Nucleus accumbens (tissue), 56 donors: ENCODE results near the gene EXOC4.
"Not testable (repeated sequence)": the region's sequence is repeated elsewhere in the genome, so short reads cannot be mapped to it uniquely, and the experiment has no call there.

ENCODE experiments used
- DNase-seq, 56 donors: peaks; one replicate each; lab custom pipeline; 2025; lab: John Stamatoyannopoulos, UW

The EXOC4 gene

DNA sequence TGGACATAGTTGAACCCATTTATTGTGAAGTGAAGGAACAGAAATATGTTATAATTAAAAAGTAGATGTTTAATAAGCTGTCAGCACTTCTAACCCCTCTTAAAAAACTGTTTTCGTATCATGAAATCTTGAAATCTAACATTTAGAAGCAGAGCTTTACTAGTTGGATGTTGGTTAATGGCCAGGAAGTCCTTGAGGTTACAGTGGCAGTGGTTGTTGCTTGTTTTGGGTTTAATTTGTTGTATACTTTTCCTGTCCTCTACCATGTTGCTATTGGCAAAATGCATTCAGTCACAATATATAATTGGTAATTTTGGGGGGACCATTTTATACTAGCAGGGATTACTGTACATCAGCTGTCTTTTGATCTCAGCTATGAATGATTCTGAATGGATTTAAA lies 60.7 kb downstream of the EXOC4 start:
- no peak for DNase-seq

DNA sequence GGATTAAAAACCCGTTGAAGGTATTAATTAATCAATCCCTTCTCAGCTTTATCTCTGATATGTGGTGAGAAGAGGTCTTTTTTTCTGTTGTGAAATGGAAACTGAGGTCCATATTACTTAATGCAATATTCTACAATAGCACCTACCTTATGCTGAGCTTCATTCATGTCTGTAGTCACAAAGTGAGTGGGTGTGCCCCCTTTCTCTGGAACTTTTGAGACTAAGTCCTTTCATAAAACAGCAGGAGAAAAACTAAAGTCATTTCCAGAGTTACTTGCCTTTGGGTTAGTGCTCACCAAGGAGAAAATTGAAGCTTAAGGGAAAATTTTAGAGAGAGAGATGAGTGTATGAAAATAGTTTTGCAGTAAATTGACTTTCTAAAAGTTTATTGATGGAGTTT lies 61.2 kb downstream of the EXOC4 start:
- DNase-seq, result no peak

DNA sequence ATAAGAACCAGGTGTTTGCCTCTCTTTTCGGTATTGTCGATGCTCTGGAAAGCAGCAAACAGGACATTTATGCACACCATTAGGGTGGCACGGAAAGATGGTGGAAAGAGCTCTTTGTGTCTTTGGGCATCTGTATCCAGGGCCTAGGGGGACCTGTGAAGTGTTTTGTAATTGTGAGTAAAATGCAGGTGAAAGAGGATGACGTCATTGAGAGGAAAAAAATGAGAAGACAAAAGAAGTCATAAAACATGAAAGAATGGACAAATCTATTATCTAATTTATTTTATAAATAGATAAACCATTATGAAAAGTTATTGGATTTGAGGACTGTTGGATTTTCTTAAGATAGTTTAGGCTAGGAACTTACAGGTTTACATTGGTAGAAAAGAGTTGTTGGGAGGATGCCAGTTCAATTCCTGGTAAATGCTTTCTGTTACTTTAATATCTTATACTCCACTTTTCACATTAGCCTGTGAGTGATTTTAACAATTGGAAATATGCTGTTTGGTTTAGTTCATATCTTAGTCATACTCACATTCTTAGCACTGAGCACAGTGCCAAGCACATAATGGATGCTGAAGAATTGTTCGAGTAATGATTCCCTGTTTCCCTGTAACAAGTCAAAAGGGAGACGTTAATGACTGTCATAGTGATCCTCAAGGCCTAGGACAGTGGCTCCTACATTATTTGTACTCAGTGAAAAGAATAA lies 62.6 kb downstream of the EXOC4 start:
- no peak for DNase-seq

DNA sequence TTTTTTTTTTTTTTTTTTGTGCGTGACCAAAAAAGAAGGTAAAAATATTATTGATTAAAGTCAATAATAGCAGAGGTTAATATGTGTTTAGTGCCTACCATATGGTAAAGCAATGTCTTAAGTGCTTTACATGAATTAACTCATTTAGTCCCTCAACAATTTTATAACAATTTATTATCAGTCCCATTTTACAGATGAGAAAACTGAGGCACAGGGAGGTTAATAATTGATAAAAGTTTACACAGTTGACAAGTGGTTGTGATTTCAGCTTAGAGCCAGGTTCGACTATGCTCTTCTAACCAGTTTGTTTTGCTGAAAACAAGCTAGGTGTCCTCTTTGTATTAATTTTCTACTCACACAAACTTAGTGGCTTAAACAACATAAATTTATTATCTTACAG lies 67.0 kb downstream of the EXOC4 start:
- DNase-seq, result no peak

DNA sequence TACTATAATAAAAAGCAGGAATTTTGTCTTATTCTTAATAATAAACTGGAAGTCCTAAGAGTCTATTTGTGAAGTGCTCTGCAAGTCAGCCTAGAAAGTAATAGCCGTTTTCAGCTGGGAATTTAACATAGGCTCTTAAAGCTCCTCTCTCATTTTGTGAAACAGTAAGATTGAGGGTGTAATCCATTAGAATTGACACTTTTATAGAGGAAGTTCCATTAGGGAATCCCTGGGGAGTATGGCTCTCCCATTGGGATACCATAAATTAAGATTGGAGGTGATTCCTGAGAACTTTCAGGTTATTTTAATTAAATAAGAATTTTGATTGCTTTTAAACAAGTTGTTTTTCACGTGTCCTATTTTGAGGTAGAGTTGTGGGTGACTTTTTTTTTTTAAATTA lies 68.0 kb downstream of the EXOC4 start:
- no peak for DNase-seq

DNA sequence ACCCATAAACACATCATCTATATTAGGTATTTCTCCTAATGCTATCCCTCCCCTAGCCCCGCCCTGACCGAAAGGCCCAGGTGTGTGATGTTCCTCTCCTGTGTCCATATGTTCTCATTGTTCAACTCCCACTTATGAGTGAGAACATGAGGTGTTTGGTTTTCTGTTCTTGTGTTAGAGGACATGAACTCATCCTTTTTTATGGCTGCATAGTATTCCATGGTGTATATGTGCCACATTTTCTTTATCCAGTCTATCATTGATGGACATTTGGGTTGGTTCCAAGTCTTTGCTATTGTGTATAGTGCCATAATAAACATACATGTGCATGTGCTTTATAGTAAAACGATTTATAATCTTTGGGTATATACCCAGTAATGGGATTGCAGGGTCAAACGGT lies 68.5 kb downstream of the EXOC4 start:
- not testable (repeated sequence) for DNase-seq

DNA sequence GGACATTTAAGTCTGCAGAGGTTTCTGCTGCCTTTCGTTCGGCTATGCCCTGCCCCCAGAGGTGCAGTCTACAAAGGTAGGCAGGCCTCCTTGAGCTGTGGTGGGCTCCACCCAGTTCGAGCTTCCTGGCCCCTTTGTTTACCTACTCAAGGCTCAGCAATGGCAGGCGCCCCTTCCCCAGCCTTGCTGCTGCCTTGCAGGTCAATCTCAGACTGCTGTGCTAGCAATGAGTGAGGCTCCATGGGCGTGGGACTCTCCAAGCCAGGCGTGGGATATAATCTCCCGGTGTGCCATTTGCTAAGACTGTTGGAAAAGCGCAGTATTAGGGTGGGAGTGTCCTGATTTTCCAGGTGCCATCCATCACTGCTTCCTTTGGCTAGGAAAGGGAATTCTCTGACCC lies 73.9 kb downstream of the EXOC4 start:
- DNase-seq, result not testable (repeated sequence)

DNA sequence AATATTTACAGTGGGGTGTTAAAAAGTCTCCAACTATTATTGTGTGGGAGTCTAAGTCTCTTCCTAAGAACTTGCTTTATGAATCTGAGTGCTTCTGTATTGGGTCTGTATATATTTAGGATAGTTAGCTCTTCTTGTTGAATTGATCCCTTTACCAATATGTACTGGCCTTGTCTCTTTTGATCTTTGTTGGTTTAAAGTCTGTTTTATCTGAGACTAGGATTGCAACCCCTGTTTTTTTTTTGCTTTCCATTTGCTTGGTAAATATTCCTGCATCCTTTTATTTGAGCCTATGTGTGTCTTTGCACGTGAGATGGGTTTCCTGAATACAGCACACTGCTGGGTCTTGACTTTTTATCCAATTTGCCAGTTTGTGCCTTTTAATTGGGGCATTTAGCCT lies 75.1 kb downstream of the EXOC4 start:
- DNase-seq, result not testable (repeated sequence)

DNA sequence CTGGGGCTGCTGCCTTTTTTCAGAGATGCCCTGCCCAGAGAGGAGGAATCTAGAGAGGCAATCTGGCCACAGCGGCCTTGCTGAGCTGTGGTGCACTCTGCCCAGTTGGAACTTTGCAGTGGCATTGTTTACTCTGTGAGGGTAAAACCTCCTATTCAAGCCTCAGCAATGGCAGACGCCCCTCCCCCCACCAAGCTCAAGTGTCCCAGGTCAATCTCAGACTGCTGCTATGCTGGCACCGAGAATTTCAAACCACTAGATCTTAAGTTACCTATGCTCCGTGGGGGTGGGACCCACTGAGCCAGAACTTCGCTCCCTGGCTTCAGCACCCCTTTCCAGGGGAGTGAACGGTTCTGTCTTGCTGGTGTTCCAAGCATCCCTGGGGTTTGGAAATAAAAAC lies 77.2 kb downstream of the EXOC4 start:
- DNase-seq, result peak in 1 of 56 donors; percentile 1

DNA sequence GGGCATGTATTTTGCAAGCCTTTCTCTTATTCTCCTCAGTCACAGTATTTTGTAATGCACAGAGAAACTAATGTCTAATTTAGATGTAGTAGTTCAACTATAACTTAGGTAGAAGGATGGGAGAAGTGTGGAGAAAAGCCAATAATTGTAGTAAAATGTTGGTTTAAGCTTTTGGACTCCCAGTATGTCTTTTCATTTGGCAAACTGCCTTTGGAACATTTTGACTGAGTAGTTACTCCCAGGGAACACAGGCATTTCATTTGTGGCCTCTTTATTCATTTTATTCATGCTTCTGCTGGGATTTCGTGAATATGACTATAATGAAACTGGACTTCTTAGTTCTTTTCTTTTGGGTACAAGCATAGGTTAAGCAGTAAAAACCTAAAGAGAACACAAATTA lies 79.0 kb downstream of the EXOC4 start:
- no peak for DNase-seq

DNA sequence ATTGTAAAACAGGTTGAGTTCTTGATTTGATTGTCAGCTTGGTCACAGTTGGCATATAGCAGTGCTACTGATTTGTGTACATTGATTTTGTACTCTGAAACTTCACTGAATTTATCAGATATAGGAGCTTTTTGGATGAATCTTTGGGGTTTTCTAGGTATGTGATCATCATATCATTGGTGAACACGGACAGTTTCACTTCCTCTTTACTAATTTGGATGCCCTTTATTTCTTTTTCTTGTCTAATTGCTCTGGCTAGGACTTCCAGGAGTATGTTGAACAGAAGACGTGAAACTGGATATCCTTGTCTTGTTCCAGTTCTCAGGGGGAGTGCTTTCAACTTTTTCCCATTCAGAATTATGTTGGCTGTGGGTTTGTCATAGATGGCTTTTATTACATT lies 86.9 kb downstream of the EXOC4 start:
- DNase-seq, result no peak

DNA sequence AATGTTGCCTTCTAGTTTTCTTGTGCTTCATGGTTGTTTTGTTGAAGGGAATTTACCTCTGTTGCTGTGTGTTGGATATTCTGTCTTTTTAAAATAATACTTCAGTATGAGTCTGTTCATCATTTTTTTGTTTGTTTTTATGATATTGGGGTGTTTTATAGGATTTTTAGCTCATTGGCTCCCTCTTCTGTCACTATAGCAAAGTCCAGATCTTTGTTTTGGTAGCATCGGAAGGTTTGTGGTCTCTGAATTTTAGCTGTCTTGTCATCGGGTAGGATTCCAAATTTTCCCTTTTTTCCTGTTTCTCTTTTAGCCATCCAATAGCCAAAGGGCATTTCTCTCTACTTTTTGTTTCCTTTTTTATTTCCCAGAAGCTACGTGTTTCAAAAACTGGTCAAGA lies 91.4 kb downstream of the EXOC4 start:
- no peak for DNase-seq

DNA sequence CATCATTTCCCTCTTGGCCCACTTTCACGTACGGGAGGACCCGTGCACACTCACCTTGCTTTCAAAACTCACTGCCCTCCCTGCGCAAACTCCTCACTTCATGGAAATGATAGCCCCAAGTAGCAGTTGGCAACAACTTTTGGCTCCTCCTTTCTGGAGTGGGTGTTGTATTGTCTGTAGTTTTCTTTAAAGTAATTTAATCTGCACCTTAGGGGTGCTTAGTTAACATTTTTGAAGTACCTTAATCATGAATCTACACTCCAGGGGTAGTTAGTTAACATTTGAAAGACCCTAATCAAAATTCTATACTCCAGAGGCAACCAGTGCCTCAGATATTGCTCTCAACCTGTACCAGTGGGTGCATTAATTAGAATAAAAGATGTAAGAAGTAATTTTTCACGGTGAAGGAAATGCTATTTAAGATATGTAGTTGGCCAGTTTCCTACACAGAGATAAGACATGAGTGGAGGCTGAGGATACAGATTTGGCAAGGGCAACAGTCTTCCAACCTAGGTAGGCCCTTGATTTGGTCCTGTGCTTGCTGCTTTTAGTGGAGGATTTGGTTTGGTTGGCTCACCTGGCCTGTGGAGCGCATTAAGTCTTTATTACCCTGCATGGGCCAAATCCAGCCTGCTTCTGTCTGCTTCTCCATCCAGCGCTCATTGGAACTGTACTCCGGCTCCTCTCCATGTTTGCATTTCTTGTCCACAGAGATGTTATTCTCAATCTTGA lies 93.0 kb downstream of the EXOC4 start:
- DNase-seq, result no peak

DNA sequence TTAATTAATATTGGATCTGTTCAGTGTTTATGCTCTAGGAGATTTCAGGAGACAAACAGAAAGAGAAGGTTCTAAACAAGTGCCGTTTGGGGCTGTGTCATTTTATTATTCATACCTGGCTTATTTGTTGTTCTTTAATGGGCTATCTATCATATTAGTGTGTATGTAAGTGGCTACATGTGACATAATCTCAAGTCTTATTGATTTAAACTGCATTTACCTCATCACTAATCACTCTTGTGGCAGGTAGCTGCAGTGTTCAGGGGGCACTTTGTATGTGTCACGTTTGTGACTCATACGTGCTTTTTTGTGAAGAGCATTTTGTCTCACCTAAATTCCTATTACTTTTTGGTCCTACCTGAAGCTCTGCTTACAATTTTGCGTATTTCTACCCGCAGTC lies 95.4 kb downstream of the EXOC4 start:
- DNase-seq, result no peak

DNA sequence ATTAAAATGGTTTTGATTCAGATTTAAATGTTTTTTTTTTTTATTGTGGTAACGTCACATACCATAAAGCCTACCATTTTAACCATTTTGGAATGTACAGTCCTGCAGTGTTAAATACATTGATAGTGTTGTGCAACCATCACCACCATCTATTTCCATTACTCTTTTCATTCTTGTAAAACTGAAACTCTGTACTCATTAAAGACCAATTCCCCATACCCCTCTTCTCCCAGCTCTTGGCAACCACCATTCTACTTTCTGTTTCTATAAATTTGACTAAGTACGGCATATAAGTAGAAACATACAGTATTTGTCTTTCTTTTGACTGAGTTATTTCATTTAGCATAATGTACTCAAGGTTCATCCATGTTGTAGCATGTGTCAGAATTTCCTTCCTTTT lies 96.2 kb downstream of the EXOC4 start:
- DNase-seq, result no peak

DNA sequence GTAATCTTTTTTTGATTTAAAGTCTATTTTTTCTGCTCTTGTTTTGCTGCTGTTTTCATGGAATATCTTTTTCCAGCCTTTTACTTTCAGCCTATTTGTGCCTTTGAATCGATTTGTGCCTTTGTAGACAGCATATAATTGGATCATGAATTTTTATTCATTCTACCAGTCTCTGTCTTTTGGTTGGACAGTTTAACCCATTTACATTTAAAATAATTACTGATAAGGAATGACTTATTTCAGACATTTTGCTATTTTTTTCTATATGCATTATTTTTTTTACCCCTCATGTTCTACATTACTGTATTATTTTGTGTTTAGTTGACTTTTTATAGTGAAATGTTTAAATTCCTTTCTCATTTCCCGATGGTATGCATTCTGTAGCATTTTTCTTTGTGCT lies 99.6 kb downstream of the EXOC4 start:
- no peak for DNase-seq

DNA sequence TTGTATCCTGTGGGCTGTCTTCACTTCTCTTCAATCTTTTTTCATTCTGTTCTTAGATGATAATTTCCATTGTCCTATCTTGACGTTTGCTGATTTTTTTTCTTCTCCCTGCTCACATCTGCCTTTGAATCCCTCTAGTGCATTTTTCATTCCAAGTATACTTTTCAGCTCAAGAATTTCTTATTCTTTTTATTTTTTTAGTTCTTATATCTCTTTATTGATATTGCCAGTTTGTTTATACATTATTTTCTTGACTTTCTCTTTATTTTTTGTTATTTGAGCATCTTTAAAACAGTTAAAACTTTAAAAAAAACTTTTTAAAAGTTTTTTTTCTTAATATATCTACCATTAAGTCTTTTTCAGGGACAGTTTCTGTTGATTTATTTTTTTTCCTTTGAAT lies 100.9 kb downstream of the EXOC4 start:
- no peak for DNase-seq

DNA sequence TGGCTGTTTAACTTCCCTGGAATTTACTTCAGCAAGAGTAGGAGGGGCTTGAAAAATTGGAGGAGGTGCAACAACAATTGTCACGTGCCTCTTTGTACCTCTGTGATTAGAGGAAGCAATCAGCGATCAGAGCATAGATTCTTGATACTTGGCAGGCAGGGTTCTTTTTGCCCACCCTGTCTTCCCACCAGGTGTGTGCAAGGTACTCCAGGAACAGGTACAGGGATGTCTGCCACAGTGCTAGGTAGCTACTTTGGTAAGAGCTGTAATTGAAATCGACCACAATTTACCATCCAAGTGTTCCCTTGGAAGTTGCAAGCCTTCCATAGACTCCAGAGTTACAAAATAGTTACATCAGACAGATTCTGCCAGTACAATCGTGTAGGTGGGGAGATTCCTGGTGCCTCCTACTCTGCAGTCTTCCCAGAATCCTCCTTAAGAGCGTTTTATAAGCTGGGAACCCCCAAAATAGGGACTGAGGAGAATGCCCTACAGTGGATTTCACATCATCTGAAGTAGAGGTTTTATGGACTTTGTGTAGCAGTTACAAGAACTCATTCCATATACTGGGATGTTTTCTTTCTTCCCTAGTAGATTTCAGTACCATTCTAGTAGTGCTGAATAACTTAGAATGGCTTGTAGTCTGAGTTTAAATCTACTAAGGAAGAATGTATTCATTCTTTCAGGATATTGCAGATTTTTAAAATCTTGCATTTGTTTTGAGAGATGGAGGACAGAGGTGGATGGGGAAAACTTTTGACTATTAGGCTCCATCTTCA lies 101.9 kb downstream of the EXOC4 start:
- no peak for DNase-seq

DNA sequence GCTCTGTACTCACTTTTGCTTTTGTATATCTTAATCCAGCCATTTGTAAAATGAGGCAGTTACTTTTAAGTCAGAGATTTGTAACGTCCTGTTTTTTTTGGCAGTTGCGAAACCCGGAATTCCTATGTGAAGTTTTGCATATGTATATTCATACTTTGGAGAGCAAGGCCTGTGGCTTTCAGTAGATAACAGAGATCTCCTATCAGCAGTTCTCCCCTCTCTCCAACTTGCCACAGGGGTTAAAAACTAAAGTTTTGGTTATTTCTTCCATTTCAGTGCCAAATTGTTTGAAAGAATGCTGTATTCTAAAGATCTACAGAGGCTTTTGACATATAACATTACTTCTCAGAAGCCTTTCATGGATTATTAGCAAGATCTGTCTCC lies 102.4 kb downstream of the EXOC4 start:
- DNase-seq, result no peak

DNA sequence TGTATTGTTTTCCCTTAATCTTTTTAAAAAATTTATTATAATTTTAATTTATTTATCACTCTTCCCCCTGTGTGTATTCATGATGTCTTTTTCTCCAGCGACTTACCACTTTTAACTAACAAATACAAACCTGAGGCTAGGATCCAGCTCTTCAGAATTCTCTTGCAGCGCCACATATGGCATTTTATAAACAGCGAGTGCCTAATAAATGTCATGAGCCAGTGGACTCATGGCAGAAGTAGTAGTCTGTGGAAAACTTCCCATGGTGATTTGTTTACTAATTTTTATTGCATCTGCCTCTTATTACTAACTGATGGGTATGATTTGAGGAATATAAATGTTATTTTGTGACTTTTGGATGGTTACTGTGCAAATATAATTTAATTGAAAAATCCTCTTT lies 102.9 kb downstream of the EXOC4 start:
- no peak for DNase-seq

DNA sequence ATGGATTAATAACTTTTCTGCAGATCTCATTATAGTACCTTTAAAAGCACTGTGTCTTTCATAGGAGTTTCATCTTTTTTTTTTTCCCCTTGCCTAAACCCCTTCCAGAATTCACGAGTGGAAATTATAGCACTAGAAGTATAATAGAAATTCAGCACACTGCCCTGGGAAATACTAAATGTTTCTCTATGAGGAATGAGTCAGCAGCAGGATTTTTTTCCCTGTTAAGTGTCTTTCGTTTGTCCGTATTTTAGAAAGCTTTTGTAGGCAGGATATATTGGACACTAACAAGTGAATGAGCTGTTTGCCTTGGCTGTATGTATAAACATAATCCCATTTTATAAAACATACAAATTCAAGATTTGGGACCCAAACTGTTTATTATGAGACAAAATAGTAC lies 105.8 kb downstream of the EXOC4 start:
- DNase-seq, result no peak

DNA sequence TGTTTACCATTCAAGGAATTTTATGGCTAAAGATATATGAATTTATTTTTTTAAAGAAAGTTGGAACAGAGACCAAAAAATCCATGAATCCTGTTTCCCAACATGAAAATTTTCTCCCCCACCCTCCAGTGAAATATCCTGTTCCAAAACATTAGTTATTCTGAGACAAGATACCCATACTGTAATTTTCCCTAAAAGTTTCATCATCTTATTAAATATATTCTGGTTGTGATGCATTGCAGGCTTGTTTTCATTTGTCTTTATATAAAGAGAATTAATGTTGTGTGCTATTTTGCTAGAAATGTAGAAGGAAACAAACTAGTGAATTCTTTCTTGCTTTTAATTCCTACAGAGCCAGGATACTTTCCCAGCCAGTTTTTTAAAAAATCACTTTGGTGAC lies 106.6 kb downstream of the EXOC4 start:
- DNase-seq, result no peak
